ENCODE results near the gene RAP1A. TPM values are rescaled to one million over a fixed set of nuclear protein-coding genes. Genes with fewer than 3 reads are reported as not detected.

RAP1A gene
- polyA plus RNA-seq, 1 experiment: 20.5 TPM

DNA sequence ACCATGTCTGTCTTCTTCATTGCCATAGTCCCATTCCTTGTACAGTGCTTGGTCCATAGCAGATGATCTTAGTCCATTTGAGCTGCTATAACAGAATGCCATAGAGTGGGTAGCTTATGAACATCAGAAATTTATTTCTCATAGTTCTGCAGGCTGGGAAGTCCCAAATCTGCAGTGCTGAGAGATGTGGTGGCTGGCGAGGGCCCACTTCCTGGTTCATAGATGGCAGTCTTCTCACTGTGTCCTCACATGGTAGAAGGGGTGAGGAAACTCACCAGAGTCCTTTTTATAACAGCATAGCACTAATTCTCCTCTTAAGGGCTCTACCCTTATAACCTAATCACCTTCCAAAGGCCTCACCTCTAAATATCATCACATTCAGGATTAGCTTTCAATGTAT, 23.1 kb upstream of the RAP1A start:
- TF ChIP-seq, protein P1, sequence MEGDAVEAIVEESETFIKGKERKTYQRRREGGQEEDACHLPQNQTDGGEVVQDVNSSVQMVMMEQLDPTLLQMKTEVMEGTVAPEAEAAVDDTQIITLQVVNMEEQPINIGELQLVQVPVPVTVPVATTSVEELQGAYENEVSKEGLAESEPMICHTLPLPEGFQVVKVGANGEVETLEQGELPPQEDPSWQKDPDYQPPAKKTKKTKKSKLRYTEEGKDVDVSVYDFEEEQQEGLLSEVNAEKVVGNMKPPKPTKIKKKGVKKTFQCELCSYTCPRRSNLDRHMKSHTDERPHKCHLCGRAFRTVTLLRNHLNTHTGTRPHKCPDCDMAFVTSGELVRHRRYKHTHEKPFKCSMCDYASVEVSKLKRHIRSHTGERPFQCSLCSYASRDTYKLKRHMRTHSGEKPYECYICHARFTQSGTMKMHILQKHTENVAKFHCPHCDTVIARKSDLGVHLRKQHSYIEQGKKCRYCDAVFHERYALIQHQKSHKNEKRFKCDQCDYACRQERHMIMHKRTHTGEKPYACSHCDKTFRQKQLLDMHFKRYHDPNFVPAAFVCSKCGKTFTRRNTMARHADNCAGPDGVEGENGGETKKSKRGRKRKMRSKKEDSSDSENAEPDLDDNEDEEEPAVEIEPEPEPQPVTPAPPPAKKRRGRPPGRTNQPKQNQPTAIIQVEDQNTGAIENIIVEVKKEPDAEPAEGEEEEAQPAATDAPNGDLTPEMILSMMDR (IDR thresholded peaks at IDR 0.05; ENCODE audit: insufficient read depth, low read depth, low read length): no peak
- POLR2A ChIA-PET: no interaction called here
- CTCF ChIA-PET: no interaction called here
- Histone ChIP-seq H3K27me3 (ENCODE audit: control insufficient read depth, insufficient read depth, low read length) (no peaks in the 10 kb centered on the region), H3K4me3 (ENCODE audit: low read depth, low read length) (no peak overlapping the region), H3K36me3 (ENCODE audit: control insufficient read depth, insufficient read depth, low read length) (no peaks in the 10 kb centered on the region)
- no peak for DNase-seq (ENCODE audit: low read depth)

DNA sequence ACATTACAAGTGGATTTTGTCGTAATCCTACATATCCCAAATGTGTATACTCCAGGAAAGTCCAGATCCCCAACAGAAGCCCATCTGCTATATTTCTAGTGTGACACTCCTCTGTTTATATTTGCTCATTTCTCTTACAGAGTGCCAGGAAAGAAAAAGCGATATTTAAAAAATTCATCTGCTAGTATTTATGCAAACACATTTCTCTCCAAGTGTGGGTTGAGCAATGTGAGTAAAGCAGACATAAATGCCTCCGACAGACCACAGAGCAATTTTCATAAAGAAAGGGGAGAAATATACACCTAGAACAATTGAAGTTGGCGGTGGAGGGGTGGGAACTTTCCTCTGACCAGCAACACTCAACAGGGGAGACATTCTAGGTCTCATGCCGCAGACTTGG, 22.2 kb upstream of the RAP1A start:
- H3K36me3 ChIP-seq (ENCODE audit: control insufficient read depth, insufficient read depth, low read length): no peaks in the 10 kb centered on the region
- no peak for DNase-seq (ENCODE audit: low read depth)
- H3K4me3 ChIP-seq (ENCODE audit: low read depth, low read length): no peak overlapping the region
- TF ChIP-seq, protein P1 (IDR thresholded peaks at IDR 0.05; ENCODE audit: insufficient read depth, low read depth, low read length): no peak
- POLR2A ChIA-PET: no interaction called here
- CTCF ChIA-PET: no interaction called here
- no peaks in the 10 kb centered on the region for H3K27me3 ChIP-seq (ENCODE audit: control insufficient read depth, insufficient read depth, low read length)

GRCh38 chr1:111598544-111598943, 21.0 kb upstream of the RAP1A start:
- POLR2A ChIA-PET: no interaction called here
- Histone ChIP-seq H3K4me3 (ENCODE audit: low read depth, low read length) (no peak overlapping the region), H3K27me3 (ENCODE audit: control insufficient read depth, insufficient read depth, low read length) (no peaks in the 10 kb centered on the region), H3K36me3 (ENCODE audit: control insufficient read depth, insufficient read depth, low read length) (no peaks in the 10 kb centered on the region)
- DNase-seq (ENCODE audit: low read depth): no peak
- TF ChIP-seq, protein P1 (IDR thresholded peaks at IDR 0.05; ENCODE audit: insufficient read depth, low read depth, low read length): no peak
- CTCF ChIA-PET: no interaction called here

DNA sequence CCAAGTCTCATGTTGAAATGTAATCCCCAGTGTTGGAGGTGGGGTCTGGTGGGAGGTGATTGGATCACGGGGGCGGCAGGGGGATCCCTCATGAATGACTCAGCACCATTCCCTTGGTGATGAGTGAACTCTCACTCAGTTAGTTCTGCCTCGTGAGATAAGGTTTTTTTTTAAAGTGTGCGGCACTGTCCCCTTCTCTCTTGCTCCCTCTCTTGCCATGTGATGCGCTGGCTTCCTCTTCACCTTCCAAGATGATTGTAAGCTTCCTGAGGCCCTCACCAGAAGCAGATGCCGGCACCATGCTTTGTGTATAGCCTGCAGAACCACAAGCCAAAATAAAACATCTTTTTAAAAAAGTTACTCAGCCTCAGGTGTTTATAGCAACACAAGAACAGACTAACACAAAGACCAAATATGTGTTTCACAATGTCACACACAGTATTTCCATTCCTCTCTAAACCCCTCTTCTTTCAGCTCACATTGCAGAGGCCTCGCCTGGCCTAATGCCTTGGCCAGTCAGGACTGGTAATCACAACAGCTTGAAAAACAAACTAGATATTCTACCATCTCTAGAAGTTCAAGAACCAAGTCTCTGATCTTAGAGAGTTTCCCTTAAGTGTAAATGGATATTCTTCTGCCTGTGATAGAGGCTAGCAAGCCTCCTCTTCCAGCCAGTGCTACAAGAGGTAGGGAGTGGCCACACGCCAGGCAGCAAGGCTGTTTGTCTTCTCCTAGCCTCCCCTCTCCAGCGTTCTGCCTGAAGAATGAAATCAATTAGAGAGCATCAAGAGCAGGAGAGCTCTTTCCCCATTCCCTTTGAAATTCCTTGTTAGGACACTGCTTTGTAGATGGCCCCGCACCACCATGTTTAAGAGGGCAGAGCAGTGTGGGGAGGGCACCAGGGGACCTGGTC, 19.6 kb upstream of the RAP1A start:
- H3K4me3 ChIP-seq (ENCODE audit: low read depth, low read length): no peak overlapping the region
- TF ChIP-seq, protein P1 (IDR thresholded peaks at IDR 0.05; ENCODE audit: insufficient read depth, low read depth, low read length): no peak
- DNase-seq (ENCODE audit: low read depth): no peak
- POLR2A ChIA-PET: no interaction called here
- H3K27me3 ChIP-seq (ENCODE audit: control insufficient read depth, insufficient read depth, low read length): no peaks in the 10 kb centered on the region
- CTCF ChIA-PET: interaction anchor here (0.6 to 1.4 kb wide), 4 partner anchors 13 to 118 kb away, joined by 3 to 4 read pairs (median 3); no protein-coding TSS in a partner anchor
- H3K36me3 ChIP-seq (ENCODE audit: control insufficient read depth, insufficient read depth, low read length): no peaks in the 10 kb centered on the region

DNA sequence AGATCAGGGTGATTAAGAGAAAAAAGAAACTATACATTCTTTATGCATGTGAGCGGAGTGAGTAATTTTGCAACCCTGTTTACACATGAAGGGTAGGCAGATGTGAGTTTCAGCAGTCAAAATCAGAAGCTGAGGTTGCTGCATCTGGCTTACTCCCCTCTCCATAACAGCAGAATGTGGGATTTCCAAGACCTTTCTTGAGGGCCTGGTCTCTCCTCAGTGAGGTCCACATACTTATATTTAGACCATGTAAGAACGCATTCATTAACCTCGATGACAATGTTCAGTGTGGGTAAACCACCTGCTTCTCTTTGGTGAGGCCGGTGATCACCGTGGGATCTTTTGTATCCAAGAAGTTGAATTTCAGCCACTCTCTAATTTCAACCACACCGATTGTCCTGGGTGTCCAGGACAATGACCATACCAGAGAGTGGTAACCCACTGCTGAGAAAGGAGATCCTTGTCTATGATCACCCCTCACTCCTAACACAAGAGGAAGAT, 18.7 kb upstream of the RAP1A start:
- POLR2A ChIA-PET: no interaction called here
- CTCF ChIA-PET: interaction anchor here (1.0 to 1.9 kb wide), 4 partner anchors 13 to 92 kb away, joined by 3 to 6 read pairs (median 4); no protein-coding TSS in a partner anchor
- DNase-seq (ENCODE audit: low read depth): no peak

More for the DNA sequence above, 18.7 kb upstream of the RAP1A start:
- Histone ChIP-seq H3K27me3 (ENCODE audit: control insufficient read depth, insufficient read depth, low read length) (no peaks in the 10 kb centered on the region), H3K4me3 (ENCODE audit: low read depth, low read length) (no peak overlapping the region), H3K36me3 (ENCODE audit: control insufficient read depth, insufficient read depth, low read length) (no peaks in the 10 kb centered on the region)
- TF ChIP-seq, protein P1 (IDR thresholded peaks at IDR 0.05; ENCODE audit: insufficient read depth, low read depth, low read length): no peak

Measured in BJ (cell line).